ENCODE results near the gene CUTC. TPM values are rescaled to one million over a fixed set of nuclear protein-coding genes. Genes with fewer than 3 reads are reported as not detected.

CUTC gene
- total RNA-seq, 1 donor, result 18.3 TPM

GRCh38 chr10:99787311-99787710 lies 55.3 kb downstream of the CUTC start:
- no peak for DNase-seq (ENCODE audit: low read depth)
- no peak for TF ChIP-seq CTCF (IDR thresholded peaks at IDR 0.05; ENCODE audit: insufficient read depth, low read length)
- H3K4me3 ChIP-seq (ENCODE audit: low read depth, low read length), result no peak overlapping the region

- DNase-seq (ENCODE audit: low read depth), result no peak
- no peak for TF ChIP-seq CTCF (IDR thresholded peaks at IDR 0.05; ENCODE audit: insufficient read depth, low read length)
- no peak overlapping the region for H3K4me3 ChIP-seq (ENCODE audit: low read depth, low read length)
Measured at GRCh38 chr10:99787782-99788445, 55.9 kb downstream of the CUTC start.

- TF ChIP-seq CTCF (IDR thresholded peaks at IDR 0.05; ENCODE audit: insufficient read depth, low read length), result no peak
- DNase-seq (ENCODE audit: low read depth), result peak; percentile 100
- peak overlapping the region; percentile 28 for H3K4me3 ChIP-seq (ENCODE audit: low read depth, low read length)
Measured at GRCh38 chr10:99788598-99789256, 56.7 kb downstream of the CUTC start.

- no peak for DNase-seq (ENCODE audit: low read depth)
- H3K4me3 ChIP-seq (ENCODE audit: low read depth, low read length), result no peak overlapping the region
- no peak for TF ChIP-seq CTCF (IDR thresholded peaks at IDR 0.05; ENCODE audit: insufficient read depth, low read length)
Measured at GRCh38 chr10:99791831-99792230, 59.8 kb downstream of the CUTC start.

GRCh38 chr10:99793819-99794218 lies 61.8 kb downstream of the CUTC start:
- no peak for DNase-seq (ENCODE audit: low read depth)
- no peak overlapping the region for H3K4me3 ChIP-seq (ENCODE audit: low read depth, low read length)
- TF ChIP-seq CTCF (IDR thresholded peaks at IDR 0.05; ENCODE audit: insufficient read depth, low read length), result no peak

GRCh38 chr10:99796928-99797327 lies 64.9 kb downstream of the CUTC start:
- DNase-seq (ENCODE audit: low read depth), result no peak
- no peak overlapping the region for H3K4me3 ChIP-seq (ENCODE audit: low read depth, low read length)
- TF ChIP-seq CTCF (IDR thresholded peaks at IDR 0.05; ENCODE audit: insufficient read depth, low read length), result no peak
